HG03095 (cell line): ENCODE results near the gene PROKR1.
"Not testable (repeated sequence)": the region's sequence is repeated elsewhere in the genome, so short reads cannot be mapped to it uniquely, and the experiment has no call there.

Source experiments
- ATAC-seq: cut with Tn5 transposase; IDR thresholded peaks from one replicate; pipeline ENCODE4 v1.9.1; 2021; ENCODE audit warnings: moderate library complexity; ENCODE audit not compliant: unreplicated experiment

Gene PROKR1

DNA sequence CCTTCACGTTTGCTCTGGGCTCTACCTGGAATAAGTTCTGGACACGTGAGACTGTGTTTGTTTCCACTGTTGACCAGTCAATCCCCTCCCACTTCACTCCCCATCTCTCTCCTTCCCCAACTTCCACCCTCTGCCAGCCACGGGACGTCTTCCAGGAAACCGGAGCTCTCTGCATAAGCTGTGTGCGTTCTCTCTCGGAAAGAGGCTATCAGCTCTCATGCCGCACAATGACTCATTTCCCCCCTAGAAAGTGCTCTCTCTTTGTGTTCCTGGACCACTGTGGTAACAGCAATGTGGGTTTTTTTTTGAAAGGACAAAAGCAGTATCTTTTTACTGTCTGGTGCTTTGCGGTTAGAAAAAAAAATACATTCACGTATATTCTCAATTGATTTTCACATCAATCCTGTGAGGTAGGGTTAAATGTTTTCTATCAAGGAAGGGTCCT, 10.2 kb downstream of the PROKR1 start:
- ATAC-seq: no peak

DNA sequence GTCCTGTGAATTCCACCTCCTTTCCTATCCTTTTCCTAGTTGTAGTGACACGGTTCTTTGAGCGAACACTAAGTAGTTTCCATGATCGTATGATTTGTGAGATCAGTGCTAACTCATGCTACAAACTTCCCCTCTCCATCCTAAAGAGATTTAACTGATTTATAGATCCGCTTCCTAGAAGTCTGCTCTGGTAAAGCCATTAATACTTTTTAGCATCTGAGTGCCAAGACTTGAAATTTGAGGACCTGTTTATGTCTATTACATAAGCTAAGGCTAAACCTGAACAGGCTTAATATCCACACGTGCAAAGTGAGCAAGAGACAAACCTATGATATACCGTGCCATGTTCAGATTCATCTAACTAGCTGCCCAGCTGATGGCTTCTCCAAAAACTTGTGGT, 14.9 kb downstream of the PROKR1 start:
- no peak for ATAC-seq

DNA sequence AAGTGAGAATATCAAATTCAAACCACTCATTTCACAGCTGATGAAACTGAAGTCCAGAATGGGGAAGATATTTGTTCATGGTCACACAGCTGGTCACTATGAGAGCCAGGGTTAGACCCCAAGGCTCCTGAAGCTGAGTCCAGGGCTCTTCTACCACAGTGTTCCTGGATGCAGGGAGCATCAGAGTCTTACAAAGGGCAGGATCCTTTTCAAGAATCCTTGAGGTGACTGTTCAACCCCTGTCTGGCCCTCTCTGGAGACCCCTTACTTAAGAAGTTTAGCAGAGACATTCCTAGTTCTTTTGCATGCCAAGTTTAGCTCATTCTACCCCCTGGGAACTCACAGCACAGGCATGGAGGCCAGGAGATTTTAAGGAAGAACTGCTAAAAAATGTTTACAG, 15.7 kb downstream of the PROKR1 start:
- ATAC-seq: no peak

DNA sequence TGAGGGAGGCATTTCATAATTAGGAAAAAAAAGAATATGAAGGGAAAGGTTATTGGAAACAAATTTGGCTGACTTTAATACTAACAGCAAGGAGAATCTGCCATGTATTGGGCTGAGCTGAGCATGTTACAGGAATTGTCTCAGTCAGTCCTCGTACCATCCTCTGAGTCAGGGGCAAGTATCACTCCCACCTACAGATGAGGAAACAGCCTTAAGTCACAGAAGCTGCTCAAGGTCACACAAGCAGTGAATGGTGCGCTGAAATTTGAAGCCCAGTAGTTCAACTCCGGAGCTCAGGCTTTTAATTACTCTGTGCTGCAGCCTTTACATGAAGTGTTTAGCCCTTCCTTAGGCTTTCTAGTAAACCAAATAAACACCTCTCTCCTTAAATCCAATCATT, 17.3 kb downstream of the PROKR1 start:
- ATAC-seq: no peak

DNA sequence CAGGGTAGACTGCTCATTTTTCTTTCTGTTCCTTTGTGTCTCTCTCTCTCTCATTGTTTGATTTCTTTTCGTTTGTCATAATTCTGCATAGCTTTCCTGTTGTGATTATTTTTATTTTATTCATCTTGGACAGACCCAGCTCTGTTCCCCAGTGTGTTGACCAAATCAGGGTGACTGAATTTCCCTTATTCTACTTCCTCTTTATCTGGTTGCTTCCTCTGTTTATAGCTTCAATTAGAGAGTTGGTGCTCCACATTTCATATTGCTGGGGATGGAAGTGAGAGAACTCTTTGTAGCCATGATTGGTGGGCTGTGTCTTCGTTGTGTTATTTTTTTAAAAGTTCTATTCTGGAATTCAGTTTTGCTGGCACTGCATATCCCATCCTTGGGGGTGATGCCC, 19.1 kb downstream of the PROKR1 start:
- no peak for ATAC-seq

DNA sequence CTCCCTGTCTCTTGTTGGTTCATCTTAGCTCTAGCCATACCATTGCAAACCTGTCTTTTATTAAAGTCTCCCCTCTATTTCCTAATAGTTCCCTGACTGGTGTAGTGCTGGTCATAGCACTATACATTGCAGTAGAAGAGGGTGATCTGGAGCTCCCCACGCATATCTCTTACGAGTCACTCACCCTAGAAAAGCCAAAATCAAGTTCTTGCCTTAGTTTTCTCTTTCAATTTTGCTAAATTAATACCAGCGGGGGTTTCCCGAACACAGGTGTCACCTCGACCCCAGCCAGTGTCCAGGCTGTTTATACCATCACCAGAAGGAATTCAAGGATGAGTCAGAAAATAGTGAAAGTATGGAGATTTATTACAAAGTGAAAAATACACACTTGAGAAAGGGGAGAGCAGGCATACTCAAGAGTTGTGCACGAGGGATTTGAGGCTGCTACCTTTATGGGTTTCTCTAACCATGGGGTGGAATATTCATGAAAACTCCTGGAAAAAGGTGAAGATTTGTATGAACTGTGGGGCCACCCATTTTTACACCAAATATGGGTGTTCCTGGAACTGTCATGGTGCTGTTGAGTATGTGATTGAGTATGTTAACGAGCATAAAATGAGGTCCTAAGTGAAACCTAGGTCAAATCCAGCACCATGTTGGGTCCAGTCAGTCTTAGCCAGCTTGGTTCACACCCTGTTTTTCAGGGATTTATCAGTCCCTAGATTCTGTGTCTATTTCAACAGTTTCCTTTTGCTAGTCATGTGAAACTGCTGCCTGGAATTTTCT, 20.2 kb downstream of the PROKR1 start:
- ATAC-seq: no peak

DNA sequence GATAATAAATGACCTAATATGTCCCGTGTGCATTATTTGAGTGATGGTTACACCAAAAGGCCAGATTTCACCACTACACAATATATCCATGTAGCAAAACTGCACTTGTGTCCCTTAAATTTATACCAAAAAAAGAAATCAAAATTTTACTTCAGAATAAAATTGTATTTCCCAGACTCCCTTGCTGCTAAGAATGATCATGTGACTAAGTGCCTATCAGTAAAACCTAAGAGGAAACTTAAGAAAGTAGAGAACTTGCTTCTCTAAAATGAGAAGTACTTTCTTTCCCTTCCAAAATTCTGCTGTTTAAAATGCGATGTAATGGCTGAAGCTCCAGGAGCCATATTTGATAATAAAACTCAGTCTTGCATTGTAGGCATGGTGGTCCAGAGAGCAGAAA, 24.0 kb downstream of the PROKR1 start:
- ATAC-seq: no peak

DNA sequence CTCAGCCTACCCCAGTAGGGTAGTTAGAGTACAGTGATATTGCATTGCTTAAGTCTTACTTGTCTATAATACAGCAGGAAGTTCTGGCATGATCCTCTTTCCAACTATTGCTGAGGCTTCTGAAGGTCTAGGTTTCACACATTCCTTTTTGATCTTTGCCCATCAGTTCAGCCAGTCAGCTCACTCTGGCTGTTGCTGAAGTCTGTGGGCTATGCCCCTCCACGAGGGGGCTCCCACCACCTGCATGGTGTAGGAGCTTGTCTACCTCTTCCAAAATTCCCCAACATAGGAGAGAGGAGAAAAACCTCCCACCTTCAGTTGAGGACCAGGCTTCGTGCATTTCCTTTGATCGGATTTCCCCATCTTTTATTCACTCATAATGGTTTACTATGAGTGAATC, 26.3 kb downstream of the PROKR1 start:
- ATAC-seq: no peak

DNA sequence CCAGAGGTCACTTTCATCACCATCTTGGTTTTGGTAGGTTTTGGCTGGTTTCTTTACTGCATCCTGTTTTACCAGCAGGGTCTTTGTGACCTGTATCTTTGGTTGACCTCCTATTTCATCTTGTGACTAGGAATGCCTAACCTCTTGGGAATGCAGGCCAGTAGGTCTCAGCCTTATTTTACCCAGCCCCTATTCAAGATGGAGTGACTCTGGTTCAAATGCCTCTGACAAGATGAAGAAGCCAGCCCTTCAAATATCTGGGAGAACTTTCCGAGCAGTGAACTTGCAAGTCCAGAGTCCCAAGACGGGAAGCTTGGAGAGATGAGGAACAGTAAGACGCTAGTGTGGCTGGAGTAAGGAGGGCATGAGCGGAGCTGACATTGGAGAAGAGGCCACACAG, 28.6 kb downstream of the PROKR1 start:
- ATAC-seq: no peak

DNA sequence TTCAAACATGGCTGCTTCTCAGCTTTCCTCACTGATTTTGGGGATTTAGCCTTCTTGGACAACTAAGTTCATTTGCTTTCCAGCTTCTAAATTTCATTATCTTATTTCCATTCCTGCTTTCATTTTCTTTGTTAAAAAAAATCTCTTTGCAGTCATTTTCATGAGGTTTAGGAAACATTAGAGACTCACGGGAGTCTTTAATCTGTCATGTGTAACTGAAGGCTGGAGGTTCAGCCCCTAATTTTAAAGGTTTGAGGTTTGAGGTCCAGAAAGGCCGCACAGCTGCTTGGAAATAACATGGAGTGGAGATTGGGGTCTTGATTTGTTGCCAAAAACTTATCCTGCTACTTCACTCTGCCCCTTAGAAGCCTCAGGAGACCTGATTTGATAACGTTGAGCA, 30.3 kb downstream of the PROKR1 start:
- no peak for ATAC-seq

DNA sequence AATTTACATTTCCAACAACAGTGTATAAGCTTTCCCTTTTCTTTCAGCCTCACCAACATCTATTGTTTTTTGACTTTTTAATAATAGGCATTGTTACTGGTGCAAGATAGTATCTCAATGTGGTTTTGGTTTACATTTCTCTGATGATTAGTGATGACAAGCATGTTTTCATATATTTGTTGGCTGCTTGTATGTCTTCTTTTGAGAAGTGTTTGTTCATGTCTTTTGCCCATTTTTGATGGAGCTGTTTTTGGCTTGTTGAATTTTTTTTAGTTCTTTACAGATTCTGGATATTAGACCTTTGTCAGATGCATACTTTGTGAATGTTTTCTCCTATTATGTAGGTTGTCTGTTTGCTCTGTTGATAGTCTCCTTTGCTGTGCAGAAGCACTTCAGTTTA, 32.1 kb downstream of the PROKR1 start:
- no peak for ATAC-seq

DNA sequence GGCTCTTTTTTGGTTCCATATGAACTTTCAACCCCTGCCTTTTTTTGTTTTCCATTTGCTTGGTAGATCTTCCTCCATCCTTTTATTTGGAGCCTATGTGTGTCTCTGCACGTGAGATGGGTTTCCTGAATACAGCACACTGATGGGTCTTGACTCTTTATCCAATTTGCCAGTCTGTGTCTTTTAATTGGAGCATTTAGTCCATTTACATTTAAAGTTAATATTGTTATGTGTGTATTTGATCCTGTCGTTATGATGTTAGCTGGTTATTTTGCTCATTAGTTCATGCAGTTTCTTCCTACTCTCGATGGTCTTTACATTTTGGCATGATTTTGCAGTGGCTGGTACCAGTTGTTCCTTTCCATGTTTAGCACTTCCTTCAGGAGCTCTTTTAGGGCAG, 34.5 kb downstream of the PROKR1 start:
- ATAC-seq: not testable (repeated sequence)

DNA sequence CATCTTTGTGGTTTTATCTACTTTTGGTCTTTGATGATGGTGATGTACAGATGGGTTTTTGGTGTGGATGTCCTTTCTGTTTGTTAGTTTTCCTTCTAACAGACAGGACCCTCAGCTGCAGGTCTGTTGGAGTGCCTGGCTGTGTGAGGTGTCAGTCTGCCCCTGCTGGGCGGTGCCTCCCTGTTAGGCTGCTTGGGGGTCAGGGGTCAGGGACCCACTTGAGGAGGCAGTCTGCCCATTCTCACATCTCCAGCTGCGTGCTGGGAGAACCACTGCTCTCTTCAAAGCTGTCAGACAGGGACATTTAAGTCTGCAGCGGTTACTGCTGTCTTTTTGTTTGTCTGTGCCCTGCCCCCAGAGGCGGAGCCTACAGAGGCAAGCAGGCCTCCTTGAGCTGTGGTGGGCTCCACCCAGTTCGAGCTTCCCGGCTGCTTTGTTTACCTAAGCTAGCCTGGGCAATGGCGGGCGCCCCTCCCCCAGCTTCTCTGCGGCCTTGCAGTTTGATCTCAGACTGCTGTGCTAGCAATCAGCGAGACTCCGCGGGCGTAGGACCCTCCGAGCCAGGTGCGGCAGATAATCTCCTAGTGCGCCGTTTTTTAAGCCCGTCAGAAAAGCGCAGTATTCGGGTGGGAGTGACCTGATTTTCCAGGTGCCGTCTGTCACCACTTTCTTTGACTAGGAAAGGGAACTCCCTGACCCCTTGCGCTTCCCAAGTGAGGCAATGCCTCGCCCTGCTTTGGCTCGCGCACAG, 36.0 kb downstream of the PROKR1 start:
- ATAC-seq: not testable (repeated sequence)

DNA sequence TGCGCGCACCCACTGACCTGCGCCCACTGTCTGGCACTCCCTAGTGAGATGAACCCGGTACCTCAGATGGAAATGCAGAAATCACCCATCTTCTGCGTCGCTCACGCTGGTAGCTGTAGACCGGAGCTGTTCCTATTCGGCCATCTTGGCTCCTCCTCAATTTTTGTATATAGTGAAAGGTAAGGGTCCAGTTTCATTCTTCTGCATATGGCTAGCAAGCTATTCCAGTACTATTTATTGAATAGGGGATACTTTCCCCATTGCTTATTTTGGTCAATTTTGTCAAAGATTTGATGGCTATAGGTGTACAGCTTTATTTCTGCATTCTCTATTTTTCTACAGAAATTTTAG, 36.5 kb downstream of the PROKR1 start:
- not testable (repeated sequence) for ATAC-seq

DNA sequence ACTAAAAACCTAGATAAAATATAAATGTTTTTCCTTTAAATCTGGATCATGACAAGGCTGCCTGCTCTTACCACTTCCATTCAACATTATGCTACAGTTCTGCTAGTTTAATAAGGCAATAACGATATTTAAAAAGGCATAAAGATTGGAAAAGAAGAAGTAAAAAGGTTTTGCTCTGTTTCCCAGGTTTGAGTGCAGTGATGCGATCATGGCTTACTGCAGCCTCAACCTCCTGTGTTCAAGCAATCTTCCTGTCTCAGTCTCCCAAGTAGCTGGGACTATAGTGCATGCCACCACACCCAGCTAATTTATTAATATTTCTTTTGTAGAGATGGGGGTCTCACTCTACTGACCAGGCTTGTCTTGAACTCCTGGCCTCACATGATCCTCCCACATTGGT, 40.8 kb downstream of the PROKR1 start:
- no peak for ATAC-seq

DNA sequence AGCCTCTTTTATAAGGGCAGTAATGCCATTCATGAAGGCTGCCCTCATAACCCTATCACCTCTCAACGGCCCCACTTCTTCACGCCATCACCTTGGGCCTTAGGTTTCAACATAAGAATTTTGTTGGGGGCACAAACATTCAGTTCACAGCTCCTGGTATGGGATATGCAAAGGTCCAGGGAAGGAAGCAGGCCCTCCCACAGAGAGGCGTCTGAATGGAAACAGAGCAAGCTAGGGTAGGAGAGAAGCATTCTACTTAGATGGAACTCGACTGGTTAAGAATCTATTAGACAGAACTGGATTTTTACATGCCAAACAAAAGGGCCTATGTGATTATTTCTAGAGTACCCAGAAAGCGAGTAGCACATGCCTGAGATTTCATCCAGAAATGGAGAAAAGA, 42.8 kb downstream of the PROKR1 start:
- ATAC-seq: no peak

DNA sequence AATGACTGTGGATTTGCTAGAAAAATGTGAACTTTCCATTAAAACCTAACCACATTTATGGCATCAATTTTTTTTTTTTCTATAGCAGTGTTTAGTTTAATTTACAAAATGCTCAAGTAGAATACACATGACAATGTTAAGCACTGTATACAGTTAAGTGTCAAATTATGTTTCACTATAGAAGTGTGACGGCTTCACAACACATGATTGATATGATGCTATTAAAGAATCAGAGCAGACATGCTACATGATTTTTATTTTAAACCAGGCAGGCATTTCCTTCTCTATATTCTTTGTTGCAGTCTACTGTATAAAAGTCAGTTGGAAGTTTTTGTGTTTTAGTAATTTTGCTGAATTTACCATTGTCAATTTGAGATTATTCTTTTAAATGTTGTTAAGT, 43.6 kb downstream of the PROKR1 start:
- no peak for ATAC-seq

DNA sequence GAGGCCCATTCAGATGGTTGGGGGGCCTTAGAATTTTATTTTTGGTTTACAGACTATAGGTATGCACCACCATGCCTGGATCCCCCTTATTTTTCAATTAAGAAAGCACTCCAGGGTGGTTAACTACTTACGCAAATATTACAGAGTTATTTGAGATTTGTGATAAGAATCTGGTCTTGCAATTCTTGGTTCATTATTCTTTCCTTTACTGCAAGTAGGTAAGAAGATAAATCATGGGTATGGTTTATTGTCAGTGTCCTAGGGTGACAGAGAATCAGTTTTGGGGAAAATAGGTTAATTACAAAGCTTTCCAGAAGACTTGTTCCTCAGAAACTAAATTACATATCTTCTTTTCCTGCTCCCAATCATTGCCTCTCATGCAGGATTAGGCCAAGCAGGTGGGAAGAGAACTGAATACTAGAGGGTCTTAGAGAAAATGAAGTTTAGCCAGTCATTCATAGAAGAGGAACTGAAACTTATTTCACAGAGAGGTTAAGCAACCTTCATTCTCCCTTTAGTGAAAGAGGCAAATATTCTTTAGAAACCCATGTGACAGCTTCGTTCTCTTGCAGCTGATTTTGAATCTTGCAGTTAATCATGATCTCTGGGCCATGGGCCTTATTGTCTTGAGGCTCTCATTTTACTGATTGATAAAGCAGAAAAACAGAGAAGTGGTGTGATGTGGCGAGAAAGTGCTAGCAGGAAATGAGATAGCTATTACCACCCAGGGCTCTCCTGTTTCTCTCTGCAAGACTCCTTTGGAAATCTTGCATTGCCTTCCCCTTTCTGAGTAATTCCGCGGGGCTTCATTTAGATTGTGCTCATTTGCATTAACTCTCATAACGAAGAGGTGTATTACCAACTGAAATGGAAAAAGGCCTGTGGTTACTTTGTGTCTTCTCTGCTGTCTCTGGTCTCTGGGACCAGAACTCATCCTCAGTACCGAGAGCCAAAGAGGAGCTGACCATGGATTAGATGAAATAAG, 46.5 kb downstream of the PROKR1 start:
- peak; percentile 87 for ATAC-seq

DNA sequence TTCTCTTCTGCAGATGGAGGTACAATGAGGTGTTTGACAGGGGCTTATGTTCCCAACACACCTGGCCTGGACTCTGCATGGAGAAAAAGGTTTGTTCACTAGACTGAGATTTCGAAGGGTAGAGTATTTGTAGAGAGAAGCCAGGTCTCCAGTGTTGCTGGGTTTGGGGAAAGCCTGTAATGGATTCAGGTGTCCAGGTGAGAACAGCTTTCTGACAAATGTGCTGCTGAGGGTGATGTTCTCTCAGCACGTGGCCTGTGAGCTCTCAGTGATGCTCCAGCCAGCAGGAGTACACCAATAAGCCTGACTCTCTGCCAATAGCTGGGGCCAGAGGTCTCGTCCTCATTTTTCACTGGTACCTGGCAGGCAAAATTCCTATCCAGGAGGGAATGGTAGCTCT, 47.5 kb downstream of the PROKR1 start:
- ATAC-seq: no peak

DNA sequence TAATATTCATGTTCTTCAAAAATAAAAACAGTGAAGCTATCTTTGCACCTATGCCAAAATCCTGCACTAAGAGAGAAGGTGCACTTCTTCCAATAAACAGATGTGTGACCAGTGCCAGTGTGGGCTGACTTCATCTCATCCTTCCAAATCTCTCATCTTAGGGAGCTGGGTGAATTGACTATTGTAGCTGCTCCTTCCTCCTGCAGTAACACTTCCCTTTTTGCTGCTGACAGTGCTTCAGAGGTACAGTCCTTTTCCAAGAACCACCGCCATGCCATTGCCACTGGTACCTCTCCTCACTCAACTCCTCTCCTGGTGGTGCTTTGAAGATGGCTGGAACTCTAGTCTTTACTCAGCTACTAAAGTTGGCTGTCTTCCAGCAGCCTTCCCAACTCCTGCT, 49.1 kb downstream of the PROKR1 start:
- ATAC-seq: no peak

DNA sequence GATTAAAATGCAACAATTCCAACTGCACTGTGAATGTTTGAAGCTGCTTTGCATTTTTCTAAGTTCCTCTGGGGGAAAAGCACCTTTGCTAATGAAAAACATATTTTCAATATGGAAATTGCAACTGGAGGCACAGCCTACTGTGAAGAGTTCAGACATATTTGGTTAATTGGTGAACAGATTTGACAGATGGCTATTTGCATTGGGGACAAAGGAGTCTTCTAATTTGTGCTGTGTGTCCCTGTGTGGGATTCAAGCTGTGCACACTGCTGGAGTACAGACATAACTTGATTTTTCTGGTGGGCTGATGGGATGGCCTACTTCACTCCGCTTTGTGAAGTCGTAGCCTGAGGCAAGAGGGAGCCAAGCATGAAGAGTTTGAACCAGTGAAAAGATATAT, 50.6 kb downstream of the PROKR1 start:
- no peak for ATAC-seq
